SK-MEL-5 (cell line): ENCODE data around the gene PCMTD2. TPM values are rescaled to one million over a fixed set of nuclear protein-coding genes. Genes with fewer than 3 reads are reported as not detected.

ENCODE experiments used
- DNase-seq: peaks from one replicate; pipeline ENCODE4 v3.0.0-alpha.2; 2016; ENCODE audit warnings: low read depth, low spot score
- in situ Hi-C: cut with HindIII; loops from 2 replicates; pipeline ENCODE4 v1.10.0; 2016; ENCODE audit warnings: low sequenced_read_pairs, high pct_unique_total_duplicates, low pct_unique_long_range_greater_than_20kb
- total RNA-seq: library from RNA; depleted of rRNA; stranded (reverse); fragments of >200 nt; shearing (Covaris generic); gene quantifications from 2 replicates; pipeline ENCODE4 v1.2.3, GENCODE V29; 2014

Gene PCMTD2
- total RNA-seq, 1 experiment from 2014 or later, result 41.1 TPM

DNA sequence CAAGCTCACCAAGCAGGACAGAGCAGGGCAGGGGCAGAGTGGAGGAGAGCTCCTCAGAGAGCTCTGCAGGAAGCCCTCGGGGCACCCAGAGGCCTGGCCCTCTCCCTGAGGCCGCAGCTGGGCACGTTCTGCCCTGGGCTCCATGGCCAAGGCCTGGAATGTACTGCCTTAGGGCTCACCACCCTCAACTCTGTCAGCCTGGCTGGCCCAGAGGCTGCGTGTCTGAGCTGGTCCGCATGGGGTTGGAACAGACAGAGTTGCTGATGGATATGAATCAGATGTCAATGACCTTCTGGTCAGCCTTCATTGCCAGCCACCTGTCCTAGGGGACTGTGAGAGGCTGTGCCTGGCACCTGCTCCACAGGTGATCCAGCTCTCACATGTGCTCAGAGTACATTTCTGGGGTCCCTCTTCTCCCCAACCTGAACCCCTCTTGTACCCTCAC is 33.2 kb upstream of the PCMTD2 start:
- DNase-seq, result no peak
- in situ Hi-C loops, result no loop called here

DNA sequence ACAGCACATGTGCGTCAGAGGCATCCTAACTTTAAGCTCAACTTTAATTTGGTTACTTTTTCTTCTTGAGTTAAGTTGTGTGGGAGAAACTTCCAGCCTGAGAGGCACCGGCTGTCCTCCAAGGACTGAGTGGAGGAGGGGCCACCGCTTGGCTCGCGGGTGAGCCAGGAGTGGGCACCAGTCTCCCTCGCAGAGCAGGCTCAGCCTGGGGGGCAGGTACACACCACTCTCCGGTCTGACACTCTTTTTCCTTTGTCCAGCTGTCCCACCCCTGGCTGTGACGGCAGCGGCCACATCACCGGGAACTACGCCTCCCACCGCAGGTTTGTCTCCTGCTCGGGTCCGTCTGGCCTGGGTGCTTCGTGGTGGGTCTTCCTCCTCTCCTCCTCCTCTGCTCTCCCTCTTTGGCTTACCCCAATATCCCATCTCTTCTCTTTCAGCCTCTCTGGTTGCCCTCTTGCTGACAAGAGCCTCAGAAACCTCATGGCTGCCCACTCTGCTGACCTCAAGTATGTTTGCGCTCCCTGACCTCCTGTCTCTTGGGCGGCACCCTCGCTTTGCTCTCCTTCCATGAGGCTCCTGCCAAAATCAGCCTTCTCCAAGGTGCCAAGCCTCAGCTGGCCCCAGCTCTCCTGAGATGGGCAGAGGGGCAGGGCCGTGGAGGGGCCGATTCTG is 32.6 kb upstream of the PCMTD2 start:
- no peak for DNase-seq
- in situ Hi-C loops, result no loop called here

DNA sequence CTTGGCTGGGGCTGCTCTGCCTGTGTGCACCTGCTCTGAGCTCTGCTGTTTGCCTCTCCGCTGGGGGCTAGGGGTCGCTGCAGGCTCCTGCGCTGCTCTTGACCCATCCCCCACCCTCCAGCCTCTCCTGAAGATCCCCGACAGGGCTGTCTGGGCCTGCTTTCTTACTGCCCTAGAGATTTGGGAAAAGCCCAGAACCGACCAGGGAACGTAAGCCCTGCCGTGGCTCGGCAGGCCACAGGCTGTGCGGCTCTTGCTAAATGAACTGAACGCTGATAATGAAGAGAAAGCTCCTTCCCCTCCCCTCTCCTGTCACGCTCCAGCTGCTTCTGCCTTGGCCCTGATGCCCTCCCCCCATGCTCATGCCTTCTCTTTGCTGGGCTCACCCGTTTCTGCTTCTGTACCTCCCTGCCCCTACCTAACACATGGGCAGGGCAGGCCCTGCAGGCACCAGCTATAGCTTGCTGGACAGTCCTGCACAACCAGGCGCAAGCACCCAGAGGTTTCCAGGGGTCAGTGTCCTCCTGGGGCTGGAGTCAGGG is 32.0 kb upstream of the PCMTD2 start:
- peak; percentile 43 for DNase-seq

DNA sequence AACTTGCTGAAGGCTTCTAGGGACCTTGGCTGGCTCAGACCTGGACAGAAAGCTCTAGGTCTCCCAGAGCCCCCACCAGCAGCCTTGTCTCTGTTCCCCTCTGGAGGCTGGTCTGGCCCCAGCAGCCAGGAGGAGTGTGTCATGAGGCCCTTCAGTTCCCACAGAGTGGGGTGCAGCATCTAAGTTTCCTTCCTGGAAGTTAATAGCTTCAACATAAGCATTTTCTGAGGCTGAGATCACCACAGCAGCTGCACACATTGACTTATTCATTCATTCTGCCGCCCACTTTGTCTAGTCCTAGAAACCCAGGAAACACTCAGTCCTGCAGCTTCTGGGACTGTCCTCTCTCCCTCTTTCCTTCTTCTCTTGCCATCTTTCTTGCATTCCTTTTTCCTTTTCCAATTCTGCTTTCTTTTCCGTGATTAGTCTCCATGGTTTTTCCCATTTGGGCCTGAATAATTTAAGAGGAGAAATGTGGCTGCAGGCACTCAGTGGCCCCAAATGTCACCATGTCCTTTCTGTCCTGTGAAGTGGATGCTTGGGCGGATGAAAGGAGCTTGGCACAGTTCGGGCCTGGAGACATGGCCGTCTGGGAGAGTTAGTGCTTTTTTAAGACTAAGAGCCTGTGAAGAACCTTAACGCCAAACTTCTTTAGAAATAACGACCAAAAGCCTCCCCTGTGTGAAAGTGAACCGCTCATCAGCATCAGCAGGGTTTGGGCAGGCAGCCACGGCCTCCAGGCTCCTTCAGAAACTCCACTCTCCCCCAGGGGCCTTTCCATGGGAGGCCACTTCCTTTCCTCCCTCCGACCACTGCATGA is 31.0 kb upstream of the PCMTD2 start:
- in situ Hi-C loops, result no loop called here
- no peak for DNase-seq

More for the DNA sequence above, 32.0 kb upstream of the PCMTD2 start:
- in situ Hi-C loops, result no loop called here

DNA sequence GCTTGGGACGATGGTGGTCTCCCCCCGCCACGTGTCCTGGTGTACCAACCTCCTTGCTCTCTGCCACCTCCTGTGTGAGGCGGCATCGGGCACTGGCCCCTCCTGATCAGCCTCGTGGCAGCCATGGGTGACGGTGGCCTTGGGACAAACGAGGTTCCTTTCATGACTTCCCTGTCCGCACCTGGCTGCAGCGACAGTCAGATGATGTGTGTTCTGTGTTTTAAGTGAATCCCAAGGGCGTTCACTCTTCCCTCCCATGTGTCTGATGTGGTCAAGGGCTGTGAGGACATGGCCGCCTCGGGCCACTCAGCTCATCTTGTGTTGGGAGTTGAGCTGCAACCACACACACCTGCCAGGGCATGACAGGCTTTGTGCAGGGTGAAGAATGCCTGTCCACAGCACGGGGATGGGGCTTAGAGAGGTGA is 30.4 kb upstream of the PCMTD2 start:
- in situ Hi-C loops, result no loop called here
- DNase-seq, result no peak

DNA sequence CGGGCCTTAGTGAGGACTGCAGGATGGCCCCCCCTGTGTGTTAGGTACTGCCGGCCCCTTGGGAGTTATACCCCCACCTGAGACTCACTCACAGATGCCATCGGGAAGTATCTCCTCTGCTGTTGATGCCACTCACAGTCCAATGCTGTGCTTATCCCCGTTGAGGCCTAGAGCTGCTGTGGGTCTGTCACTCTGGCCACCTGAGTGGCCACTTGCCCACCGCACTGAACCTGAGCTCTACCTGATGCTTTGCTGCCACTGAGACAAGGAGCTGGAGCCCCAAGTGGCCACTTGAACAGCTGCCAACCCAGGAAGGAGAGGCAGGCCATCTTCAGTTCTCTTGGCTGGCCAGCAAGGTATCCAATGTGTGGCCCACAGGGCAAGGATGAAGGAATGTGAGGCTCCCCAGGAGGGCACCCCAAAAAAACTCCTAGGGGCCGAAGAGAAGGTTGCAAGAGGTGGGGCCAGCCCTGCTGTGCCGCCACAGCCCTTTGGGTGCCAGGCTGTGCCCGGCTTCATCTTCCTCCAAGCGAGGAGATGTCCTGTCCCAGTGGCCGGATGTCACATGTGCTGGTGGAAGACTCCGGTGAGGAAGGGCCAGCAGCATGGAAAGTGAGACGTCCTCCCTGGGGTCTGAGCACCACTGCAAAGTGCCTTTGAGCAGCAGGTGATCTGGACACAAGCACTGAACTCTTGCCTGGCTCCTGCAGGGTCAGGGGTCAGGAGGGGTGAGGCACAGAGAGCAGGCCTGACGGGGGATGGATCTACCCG is 29.5 kb upstream of the PCMTD2 start:
- in situ Hi-C loops, result no loop called here
- no peak for DNase-seq

DNA sequence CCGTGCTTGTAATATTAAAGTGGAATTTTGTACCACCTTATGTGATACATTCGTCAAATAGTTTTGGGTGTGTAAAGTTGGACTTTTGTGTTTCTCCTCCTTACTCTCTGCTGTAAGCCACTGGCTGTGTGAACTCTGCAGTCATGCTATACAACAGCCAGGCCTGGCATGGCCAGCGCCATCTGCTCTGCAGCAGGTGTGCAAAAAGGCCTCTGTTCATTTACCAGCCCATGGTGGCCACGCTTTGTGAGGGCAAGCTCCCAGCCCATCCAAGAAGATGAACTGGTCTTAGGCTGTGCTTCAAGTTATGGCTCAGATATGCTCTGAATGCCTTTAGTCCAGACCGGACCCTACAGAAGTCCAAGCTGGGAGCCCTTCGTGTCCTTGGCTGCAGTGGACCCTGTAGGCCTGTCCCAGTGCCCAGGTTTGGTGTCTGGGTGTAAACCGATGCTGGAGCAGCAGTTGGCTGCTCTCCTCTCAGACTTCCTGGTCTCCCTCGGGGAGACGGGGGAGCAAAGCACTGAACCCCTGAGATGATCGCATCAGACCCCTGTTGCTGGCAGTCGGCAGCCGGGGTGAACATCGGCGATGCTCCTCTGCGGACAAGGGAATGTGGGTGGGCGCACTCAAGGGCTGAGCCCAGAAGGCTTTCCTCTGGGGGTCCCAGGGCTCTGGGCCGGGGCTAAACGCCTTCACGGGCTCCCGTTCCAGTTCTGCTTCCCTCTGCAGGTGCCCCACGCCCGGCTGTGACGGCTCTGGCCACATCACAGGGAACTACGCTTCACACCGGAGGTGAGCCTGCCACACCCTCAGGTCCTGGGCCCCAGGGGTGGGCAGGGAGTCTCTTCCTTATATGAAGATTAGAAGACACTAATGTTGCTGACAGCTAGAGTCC is 28.6 kb upstream of the PCMTD2 start:
- in situ Hi-C loops, result no loop called here
- DNase-seq, result no peak

DNA sequence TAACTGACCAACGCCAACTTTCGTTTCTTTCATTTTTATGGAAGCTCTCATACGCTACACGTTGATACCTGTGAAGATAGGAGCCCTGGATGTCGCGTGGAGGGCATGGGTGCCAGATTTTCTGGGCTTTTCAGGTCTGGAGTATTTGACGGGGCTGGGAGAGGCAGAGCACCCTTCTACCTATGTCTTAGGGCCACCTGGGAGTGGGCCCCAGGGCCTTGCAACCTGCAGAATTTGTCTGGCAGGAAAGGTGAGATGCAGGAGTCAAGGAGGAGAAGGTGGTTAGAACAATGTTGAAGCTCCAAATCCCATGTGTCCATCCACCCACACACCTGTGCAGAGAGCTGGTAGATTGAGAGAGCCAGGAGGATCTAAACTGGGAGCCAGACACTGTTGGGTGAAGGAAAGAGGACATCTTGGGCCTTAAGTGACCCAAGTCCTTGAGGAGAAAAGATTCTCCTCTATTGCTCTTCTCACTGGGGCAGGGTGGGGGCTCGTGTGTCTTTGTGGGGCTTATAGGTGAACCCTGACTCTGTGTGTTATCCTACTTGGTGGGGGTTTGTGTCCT is 27.4 kb upstream of the PCMTD2 start:
- in situ Hi-C loops, result no loop called here
- no peak for DNase-seq

DNA sequence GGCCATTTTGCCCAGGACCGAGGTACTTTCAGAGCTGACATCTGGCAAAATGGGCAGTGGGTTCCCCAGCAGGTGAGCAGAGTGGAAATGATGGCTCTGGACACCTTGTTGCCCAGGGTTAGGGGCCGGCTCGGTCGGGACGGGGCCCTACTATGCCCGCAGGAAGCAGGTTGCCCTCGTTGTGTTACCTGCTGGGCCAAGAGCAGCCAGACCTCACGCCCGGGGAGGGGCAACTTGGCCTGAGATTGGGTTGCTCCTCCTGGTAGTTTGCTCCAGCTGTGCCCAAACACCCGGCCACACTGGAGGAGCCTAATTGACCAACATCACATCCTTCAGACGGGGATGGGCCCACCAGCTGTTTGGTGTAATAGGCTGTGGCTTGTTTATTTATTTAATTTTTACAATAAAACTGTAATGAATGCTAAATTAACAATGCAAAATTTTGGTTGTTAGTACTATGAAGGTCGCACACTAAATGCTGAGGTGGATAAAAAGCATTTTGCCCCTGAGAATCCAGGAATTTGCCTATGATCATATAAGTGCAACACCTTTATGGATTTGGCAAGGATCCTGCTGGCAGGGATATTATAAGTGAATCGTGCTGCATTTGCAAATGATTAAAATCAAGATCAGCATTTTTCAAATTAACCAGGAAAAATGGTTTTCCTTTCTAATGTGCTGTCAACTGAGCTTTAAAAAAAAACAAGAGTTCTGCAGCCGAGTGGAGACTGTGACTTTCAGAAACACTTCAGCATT is 26.6 kb upstream of the PCMTD2 start:
- DNase-seq, result no peak
- in situ Hi-C loops, result no loop called here

DNA sequence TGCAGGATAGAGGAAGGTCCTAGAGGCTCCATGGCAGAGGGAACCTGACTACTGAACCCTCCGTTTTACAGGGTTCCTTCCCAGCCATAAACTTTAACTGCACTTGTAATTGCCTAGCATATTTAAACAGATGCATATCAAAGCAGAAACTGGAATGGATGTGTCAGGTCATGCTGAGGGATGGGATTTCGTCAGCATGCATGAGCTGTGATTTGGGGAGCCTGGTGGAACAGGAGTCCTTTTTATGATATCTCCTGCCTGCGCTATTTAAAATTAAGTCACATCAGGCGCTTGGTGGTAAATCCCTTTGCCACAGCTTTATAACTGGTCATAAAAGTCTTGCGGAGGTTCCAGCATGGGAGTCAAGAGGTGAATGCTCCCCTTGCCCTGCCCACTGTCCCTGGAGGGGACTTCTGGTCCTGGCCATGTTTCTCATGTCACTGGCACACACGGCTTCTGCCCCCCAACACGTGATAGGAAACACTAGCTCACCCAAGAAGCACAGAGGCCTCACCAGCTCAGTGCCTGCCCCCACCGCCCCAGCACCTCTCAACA is 26.0 kb upstream of the PCMTD2 start:
- in situ Hi-C loops, result no loop called here
- no peak for DNase-seq

DNA sequence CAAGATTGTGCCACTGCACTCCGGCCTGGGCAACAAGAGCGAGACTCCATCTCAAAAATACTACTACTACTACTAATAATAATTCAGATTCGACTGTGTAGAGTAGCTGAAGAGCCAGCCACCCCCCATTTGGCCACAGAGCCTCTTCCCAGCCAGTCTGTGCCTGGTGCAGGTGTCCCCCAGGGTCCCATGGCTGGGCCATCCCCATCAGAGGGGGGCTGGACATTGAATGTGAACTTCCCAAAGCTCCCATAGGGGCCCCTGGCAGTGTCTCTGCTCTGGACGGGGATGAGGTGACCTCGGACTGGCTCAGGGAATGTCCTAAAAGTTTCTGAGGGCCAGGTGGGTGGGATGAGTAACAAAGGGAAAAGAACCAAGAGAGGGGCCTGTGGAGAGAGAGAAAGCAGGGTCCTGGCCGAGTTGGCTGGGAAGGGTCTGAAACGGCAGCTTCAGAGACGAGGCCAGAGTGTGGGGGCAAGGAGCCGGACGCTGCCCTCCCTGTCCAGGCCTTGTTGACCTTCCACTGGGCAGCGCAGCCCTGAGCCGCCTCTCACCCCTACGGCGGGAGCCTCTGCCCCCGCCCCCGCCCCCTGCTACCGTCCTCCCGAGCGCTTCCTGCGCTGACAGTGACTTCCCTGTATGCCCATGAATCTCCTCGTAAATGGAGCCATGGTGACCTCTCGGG is 24.9 kb upstream of the PCMTD2 start:
- DNase-seq, result no peak
- in situ Hi-C loops, result no loop called here

DNA sequence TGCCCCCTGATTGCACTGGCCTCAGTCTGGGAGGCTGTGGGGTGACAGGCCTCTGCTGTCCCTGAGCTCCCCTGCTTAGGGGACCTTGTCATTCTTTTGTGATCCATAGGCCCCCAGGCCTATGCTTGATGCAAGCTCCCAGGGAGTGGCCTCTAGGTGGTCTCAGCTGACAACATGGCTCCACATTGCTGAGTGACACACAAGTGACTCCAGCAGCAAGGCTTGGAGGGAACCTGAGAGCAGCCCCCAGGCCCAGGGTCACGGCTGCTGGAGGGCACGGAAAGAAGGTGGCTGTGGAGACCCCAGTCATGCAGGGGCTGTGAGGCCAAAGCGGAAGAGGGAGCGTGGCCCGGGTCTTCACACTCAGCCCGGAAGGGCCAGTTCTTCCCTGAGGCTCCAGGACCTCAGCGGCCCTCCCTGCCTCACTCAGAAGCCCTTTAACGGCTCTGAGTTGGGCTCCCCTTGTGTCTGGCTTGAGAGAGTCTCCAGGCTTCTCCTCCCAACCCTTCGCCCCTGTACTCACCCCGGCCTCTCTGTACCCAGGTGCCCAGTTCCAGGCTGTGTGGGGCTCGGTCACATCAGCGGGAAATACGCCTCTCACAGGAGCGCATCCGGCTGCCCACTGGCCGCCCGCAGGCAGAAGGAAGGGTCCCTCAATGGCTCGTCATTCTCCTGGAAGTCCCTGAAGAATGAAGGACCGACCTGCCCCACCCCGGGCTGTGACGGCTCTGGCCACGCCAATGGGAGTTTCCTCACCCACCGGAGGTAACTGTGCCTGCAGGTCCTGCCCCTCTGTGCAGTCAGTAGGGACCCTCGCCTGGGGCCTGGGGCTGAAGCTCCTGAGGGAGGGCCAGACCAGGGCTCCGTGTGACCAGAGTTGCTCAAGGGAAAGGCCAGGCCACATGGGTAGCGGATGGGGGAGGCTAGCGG is 23.7 kb upstream of the PCMTD2 start:
- in situ Hi-C loops, result no loop called here
- no peak for DNase-seq

DNA sequence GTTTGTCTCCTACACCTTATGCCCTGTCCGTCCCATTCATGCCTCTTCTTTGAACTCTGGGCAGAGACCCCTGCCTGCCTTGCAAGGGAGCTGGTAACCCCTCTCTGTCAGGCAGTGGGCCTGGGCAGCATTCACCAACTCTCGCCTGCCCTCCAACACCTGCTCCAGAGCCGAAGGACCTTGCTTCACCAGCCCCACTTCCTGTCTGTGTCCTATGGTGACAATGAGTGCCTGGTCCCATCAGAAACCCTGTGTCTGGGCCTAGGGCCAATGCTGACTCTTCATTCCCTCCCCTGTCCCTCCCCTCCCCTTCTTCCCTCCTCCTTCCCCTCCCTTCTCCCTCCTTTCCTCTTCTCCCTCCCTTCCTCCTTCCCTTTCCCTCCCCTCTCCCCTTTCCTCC is 22.8 kb upstream of the PCMTD2 start:
- in situ Hi-C loops, result no loop called here
- DNase-seq, result no peak

DNA sequence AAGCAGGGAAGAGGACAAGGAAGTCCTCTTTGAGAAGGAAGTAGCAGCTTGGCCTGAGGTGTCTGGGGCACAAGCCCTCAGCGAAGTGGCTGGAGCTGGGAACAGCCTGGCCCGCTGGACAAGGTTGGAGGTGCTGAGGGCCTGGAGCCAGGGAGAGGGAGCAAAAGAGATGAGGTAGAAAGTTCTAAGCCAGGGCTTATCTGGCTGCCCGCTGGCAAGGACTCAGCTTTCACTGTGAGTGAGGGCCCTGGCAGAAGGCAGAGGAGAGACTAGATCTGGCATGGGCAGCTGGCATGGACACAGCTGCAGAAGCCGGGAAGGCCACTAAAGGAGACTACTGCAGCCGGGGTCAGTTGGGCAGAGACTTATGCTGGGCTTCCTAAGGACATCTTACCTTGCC is 21.8 kb upstream of the PCMTD2 start:
- DNase-seq, result no peak
- in situ Hi-C loops, result no loop called here
